HG03558 (cell line): ENCODE measurements around the gene DDX54.
"Not testable (repeated sequence)": the region's sequence is repeated elsewhere in the genome, so short reads cannot be mapped to it uniquely, and the experiment has no call there.

ENCODE experiments used
- ATAC-seq: cut with Tn5 transposase; IDR thresholded peaks from one replicate; pipeline ENCODE4 v1.9.1; 2021; ENCODE audit warnings: moderate number of reproducible peaks; ENCODE audit not compliant: unreplicated experiment; ENCODE audit errors: extremely low read depth

DDX54 gene

GRCh38 chr12:113128802-113129663, 56.2 kb downstream of the DDX54 start:
- no peak for ATAC-seq

GRCh38 chr12:113127791-113128199, 57.5 kb downstream of the DDX54 start:
- no peak for ATAC-seq

GRCh38 chr12:113120670-113121370, 64.5 kb downstream of the DDX54 start:
- ATAC-seq = no peak

- no peak for ATAC-seq
These were observed 65.2 kb downstream of the DDX54 start for GRCh38 chr12:113119980-113120669.

GRCh38 chr12:113118142-113118541, 67.1 kb downstream of the DDX54 start:
- no peak for ATAC-seq

- not testable (repeated sequence) for ATAC-seq
These were observed 67.6 kb downstream of the DDX54 start for GRCh38 chr12:113117684-113118083.

GRCh38 chr12:113116875-113117274, 68.4 kb downstream of the DDX54 start:
- no peak for ATAC-seq

- no peak for ATAC-seq
These were observed 69.7 kb downstream of the DDX54 start for GRCh38 chr12:113115455-113116126.

- no peak for ATAC-seq
These were observed 70.7 kb downstream of the DDX54 start for GRCh38 chr12:113114447-113115178.

- ATAC-seq = no peak
These were observed 71.9 kb downstream of the DDX54 start for GRCh38 chr12:113113397-113113796.

GRCh38 chr12:113112043-113112899, 73.0 kb downstream of the DDX54 start:
- ATAC-seq = no peak

- no peak for ATAC-seq
These were observed 74.0 kb downstream of the DDX54 start for GRCh38 chr12:113111247-113111646.

- no peak for ATAC-seq
These were observed 75.2 kb downstream of the DDX54 start for GRCh38 chr12:113109872-113110599.

GRCh38 chr12:113109360-113109759, 75.9 kb downstream of the DDX54 start:
- no peak for ATAC-seq

- no peak for ATAC-seq
These were observed 77.0 kb downstream of the DDX54 start for GRCh38 chr12:113108308-113108707.
